Hepatocyte (in vitro differentiated cells): Measurements from ENCODE around the gene PMAIP1.

Experiments used
- EZH2 ChIP-seq: fragments of 200-600 bp; sonication (generic); IDR thresholded peaks from 2 replicates; pipeline ENCODE4 v1.6.1; 2016; ENCODE audit warnings: antibody characterized with exemption, mild to moderate bottlenecking, borderline replicate concordance
- TF ChIP-seq, protein P1 (sequence below): fragments of 200-600 bp; sonication (generic); IDR thresholded peaks from 2 replicates; pipeline ENCODE4 v1.5.1; 2016; ENCODE audit warnings: antibody characterized with exemption, mild to moderate bottlenecking; ENCODE audit not compliant: poor library complexity

DNA sequence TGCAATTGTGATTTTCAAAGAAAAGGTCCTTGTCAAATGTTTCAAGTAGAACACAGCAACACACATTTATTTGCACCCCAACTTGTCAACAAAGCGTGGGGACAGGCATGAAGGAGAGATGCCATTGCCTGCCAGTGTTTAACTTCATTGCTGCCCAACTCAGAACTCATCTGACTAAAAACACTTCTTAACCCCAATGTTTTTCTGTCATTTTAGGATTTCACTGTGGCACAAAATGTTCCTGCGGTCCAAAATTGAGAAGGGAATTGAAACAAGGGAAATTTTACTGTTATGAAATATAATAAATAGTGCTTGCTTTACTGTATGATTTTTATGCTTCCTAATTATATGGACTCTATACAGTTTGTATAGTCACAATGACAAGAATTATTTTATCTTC is 45.7 kb downstream of the PMAIP1 start:
- TF ChIP-seq, protein P1, sequence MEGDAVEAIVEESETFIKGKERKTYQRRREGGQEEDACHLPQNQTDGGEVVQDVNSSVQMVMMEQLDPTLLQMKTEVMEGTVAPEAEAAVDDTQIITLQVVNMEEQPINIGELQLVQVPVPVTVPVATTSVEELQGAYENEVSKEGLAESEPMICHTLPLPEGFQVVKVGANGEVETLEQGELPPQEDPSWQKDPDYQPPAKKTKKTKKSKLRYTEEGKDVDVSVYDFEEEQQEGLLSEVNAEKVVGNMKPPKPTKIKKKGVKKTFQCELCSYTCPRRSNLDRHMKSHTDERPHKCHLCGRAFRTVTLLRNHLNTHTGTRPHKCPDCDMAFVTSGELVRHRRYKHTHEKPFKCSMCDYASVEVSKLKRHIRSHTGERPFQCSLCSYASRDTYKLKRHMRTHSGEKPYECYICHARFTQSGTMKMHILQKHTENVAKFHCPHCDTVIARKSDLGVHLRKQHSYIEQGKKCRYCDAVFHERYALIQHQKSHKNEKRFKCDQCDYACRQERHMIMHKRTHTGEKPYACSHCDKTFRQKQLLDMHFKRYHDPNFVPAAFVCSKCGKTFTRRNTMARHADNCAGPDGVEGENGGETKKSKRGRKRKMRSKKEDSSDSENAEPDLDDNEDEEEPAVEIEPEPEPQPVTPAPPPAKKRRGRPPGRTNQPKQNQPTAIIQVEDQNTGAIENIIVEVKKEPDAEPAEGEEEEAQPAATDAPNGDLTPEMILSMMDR: no peak
- no peak for TF ChIP-seq EZH2
